Erythroblast (primary cell): ENCODE measurements around the gene FOXP1.

Experiments
- DNase-seq, 2 experiments: peaks; one replicate each; lab custom pipeline; 2025; lab: John Stamatoyannopoulos, UW
- GATA1 ChIP-seq: IDR thresholded peaks from 2 replicates; pipeline ENCODE4 v1.6.1; 2011; ENCODE audit warnings: low read depth, mild to moderate bottlenecking, control low read depth, low read length, moderate library complexity
- POLR2A ChIP-seq: IDR thresholded peaks from 2 replicates; pipeline ENCODE4 v1.6.1; 2011; ENCODE audit warnings: mild to moderate bottlenecking, low read length

Gene FOXP1

DNA sequence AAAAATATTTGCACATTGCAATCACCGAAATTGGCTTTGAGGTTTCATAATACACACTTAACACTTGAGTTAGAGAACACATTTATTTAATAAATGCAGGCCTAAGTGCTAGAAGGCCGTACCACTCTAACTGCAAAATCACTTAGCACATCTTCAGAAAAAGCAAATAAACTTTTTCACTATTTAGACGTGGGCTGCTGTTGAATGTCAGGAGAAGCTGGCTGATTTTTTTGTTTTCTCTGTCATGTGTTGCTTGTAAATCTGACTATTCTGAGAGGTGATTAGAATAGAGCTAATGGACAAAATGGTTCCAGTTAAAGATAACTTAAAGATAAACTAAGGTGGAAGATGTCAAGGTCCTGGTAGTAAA is 265.1 kb downstream of the FOXP1 start:
- no peak for TF ChIP-seq GATA1
- DNase-seq, result no peak

DNA sequence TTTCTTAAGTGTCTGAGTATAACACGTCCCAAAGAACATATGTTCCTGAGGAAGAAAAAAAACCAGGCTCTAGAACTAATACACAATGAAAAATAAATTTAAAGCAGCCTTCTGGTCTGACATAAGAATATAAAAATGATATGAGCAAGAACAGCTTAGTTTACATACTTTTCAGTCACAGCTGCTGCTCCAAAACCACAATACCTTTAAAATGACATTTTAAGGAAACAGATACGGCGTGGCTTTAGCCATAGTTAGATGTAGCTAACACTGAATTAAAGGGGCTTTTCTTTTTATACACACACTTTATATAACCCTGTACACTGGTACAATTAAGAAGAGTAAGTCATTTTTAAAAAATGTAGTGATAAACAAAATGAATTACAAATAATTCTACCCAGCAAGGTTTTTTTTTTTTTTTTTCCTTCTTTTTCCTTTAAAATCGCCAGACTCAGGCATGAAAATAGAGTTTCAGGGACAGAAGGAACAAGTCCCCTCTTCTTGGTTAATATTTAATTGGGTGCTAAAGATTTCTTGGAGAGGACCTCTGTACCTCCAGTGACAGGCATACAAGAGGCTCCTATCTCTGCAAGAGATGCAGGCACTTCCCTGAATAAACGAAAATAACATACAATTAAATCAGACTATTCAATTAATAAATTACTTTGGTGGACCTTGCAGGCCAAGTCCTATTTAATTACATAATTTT is 265.6 kb downstream of the FOXP1 start:
- TF ChIP-seq GATA1 (no peak), POLR2A (no peak)
- no peak for DNase-seq

DNA sequence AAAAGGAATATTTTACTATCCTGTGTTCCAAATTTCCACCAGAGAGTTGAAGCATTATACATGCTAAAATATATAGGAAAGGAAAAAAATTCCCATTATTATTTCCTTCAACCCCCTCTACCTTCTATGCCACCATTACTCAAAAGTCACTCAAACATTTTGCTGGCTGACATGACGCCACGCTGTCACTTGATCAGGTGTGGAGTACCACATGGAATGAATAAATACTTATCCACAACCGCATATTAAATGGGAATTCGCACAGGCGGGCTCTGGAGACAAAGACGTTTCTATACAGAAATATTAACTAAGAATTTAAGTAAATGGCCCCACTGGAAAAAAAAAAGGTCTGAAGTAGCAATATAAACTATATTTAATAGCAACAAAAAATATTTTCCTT is 266.4 kb downstream of the FOXP1 start:
- no peak for DNase-seq
- TF ChIP-seq POLR2A (no peak), GATA1 (no peak)

DNA sequence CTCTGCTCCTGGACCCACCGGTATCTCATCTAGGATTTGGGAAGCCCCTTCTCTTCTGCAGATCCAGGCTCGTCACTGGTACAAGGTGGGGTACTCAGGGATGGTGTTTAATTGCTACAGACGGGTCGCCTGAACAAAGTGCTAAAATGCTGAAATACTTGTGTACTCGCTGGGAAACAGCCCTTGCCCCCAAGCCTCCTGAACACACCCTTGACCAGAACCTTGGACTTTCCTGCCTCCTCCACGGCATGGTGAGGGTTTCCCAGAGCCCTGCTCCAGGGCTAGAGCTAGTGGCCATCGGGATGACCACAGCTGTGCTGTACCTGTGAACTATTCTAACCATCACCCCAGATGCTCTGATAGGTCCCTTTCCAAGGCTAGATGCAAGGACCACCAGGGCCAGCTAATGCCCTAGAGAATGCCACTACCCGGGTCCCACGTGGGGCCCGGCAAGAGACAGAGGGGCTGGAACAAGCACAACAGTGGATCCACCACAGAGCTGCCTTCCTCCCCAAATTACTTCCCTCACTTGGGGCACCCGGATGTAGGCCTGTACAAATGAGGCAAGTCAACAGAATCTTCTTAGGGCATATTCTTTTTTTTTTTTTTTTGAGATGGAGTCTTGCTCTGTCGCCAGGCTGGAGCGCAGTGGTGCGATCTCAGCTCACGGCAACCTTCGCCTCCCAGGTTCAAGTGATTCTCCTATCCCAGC is 267.3 kb downstream of the FOXP1 start:
- no peak for TF ChIP-seq GATA1
- no peak for TF ChIP-seq POLR2A
- DNase-seq, result no peak

DNA sequence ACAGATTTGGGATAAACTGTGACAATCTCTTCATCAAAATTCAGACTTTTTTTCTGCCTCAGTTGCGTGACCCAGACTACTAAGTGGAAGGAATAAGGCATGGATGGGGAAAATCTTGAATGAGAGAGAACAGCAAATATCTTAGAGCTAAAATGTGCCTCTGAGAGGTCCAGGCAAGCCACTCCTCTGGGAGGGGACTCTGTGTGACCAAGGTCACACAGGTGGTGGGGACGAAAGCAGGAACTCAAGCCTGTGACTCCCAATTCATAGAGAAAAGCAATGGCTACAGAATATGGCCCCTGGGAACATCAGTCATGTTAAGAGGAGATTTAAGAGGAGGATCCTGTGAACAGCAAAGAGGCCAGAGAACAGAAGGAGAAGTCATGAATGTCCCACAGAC is 268.1 kb downstream of the FOXP1 start:
- TF ChIP-seq GATA1, result no peak
- no peak for TF ChIP-seq POLR2A
- no peak for DNase-seq

DNA sequence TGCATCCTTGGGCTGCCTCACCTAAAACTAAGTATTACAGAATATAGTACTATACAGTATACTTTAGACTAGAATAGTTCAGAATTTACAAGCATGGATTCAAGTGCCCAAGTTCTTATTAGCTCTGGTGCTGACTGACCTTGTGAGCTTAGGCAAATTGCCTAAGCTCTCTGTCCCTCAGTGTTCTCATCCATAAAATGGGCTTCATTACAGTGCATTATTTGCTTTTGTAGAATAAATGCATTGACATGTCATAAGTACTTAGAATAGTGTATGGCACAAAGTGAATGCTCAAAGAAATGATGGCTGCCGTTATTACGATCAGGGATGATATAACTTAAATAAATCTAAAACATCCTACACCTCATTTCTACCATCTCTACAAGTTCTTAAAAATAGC is 269.7 kb downstream of the FOXP1 start:
- DNase-seq, result no peak

DNA sequence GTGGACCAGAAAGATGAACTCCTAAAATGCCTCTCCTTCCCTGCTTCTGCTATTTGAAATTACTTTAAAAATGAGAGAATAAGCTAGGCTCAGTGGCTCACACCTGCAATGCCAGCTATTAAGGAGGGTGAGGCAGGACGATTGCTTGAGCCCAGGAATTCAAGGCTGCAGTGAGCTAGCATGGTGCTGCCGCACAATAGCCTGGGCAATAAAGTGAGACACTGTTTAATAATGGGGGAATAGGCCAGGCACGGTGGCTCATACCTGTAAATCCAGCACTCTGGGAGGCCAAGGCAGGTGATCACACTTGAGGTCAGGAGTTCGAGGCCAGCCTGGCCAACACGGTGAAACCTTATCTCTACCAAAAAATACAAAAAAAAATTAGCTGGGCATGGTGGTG is 271.1 kb downstream of the FOXP1 start:
- TF ChIP-seq POLR2A (no peak), GATA1 (no peak)
- DNase-seq, result no peak

More for the DNA sequence above, 269.7 kb downstream of the FOXP1 start:
- TF ChIP-seq POLR2A, result no peak
- no peak for TF ChIP-seq GATA1

DNA sequence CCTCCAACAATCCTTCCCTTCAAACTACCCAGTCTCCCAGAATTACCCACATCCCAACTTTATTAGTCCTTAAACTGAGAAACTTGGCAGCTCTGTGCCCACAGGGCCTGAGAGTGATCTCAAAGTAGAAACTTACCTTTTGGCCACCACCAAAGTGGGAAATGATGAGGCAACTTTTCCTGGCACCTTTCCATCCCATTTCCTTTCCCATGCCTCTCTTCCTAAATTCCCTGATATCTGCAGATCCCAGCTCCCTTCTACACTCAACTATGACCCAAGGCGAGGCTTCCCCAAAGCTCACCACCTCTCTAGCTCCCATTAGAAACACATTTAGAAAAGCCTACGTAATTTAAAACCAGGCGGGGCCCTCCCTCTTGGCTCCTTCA is 271.9 kb downstream of the FOXP1 start:
- TF ChIP-seq GATA1 (no peak), POLR2A (no peak)
- no peak for DNase-seq

DNA sequence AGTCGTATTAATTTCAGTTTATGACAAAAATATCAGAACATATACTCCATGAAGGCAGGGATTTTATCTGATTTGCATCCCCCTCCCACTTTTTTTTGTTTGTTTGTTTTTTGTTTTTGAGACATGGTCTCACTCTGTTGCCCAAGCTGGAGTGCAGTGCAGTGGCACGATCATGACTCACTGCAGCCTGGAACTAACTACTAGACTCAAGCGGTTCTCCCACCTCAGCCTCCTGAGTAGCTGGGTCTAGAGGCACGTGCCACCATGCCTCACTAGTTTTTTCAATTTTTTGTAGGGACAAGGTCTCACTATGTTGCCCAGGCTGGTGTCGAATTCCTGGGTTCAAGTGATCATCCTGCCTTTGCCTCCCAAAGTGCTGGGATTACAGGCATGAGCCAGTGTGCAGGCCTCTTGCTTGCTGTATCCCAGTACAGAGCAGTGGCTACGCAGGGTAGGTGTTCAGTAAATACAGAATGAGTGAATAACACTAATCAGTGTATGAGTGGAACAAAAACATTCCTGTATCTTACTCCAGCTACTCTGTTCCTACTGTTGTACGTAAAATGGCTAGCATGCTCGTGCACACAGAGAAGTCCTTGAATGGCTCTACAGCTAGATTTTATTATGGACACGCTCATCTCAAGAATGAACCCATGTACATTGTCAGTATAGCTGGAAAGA is 272.4 kb downstream of the FOXP1 start:
- DNase-seq, result no peak
- TF ChIP-seq GATA1 (no peak), POLR2A (no peak)

DNA sequence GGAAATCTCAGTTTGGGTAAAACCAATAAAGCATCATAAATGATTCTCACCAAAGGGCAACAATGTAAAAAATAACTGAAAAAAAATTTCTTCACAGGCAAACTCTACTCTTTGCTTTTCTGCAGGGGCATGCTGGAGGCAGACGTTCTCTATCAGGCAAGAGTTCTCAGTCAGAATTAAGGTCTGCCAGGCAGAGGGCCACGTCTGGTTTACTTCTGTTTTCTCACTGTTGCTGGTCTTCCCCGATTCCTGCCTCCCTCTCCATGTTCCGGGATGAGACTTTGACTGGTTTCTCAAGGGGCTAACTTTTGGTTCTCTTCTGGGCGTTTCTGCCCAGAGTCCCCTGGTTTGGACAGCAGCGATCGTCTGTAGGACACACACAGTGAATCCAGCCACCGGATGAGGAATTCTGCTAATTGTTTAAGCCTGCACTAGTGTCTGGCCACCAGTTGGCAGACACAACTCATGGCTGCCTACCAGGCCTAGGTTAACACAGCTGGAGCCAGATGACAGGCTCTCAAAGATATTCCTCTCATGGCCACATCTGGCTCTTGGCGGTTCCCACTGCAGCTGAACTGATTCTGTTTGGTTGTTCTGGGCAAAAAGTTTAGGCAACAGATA is 273.1 kb downstream of the FOXP1 start:
- TF ChIP-seq POLR2A (no peak), GATA1 (no peak)
- no peak for DNase-seq

DNA sequence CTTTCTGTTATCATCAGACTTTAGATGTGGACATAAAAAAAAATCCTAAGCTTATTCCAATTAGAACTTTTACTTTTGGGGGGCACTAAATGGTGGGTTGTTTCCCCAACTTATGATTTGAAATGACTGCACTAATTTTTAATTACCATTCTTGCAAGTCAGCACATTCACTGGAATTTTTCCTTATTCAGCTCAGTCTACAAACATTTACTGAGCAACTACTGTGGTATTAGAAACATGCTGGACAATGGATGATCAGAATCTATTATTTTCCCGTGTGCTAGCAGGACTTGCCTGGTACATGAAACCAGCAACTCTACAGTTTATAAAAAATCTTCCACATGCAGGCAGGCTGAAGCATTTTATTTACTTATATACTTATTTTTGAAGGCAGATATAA is 273.6 kb downstream of the FOXP1 start:
- TF ChIP-seq POLR2A (no peak), GATA1 (no peak)
- DNase-seq, result no peak

DNA sequence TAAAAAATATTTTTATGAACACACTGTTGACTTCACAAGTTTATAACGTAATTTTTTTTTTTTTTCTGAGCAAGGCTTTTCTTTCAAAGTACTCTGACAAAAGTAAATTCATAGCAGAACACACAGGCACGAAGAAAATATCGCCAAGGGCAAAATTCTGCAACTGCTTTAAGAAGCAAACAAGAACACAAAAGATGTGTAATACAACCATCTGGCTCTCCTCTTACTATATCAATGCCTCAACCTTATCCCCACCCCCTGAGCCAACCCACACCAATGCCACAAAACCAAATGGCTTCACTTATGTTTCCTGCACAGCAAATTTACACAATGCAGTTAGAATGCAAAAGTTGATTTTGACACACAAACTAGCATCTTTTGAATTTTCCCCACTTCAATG is 274.2 kb downstream of the FOXP1 start:
- TF ChIP-seq GATA1 (no peak), POLR2A (no peak)
- no peak for DNase-seq

DNA sequence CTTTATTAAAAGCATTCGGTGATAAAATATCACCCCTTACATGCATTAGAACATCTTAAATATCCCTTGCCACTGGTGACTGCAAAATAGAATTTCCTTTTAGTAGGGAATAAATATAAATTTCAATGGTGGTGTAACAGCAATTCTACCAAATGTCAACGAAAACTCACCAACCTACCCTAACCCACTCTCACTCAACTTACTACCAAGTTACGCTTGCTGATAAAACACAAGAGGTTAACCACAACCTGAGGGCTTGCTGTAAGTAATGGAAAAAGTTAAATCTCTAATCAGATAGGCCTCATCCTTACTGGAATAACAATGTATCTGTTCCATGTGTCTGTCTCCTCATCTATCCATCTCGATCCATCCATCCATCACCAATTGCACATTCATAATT is 274.7 kb downstream of the FOXP1 start:
- DNase-seq, result no peak

More for the DNA sequence above, 274.7 kb downstream of the FOXP1 start:
- TF ChIP-seq POLR2A (no peak), GATA1 (no peak)
